Islet precursor cell (in vitro differentiated cells): ENCODE results near the gene TNFRSF25.

Experiments used
- DNase-seq: peaks from one replicate; pipeline ENCODE4 v3.0.0-alpha.2; 2018

Gene TNFRSF25

GRCh38 chr1:6466023-6466422, at the start of gene TNFRSF25:
Gene TNFRSF25 (minus strand): TSS chr1:6466173. CDS start chr1:6466107, 66 bp downstream.
- no peak for DNase-seq

GRCh38 chr1:6515771-6516170, 49.8 kb upstream of the TNFRSF25 start:
- DNase-seq = peak; percentile 82

- peak; percentile 90 for DNase-seq
These were observed 47.4 kb upstream of the TNFRSF25 start for GRCh38 chr1:6513320-6513801.

- DNase-seq = peak; percentile 55
These were observed 46.9 kb upstream of the TNFRSF25 start for GRCh38 chr1:6512908-6513280.

- peak; percentile 61 for DNase-seq
These were observed 46.4 kb upstream of the TNFRSF25 start for GRCh38 chr1:6512245-6512907.

GRCh38 chr1:6511561-6512244, 45.7 kb upstream of the TNFRSF25 start:
- peak; percentile 50 for DNase-seq

GRCh38 chr1:6511056-6511455, 45.1 kb upstream of the TNFRSF25 start:
- no peak for DNase-seq

GRCh38 chr1:6510493-6510892, 44.5 kb upstream of the TNFRSF25 start:
- peak; percentile 42 for DNase-seq

- DNase-seq = peak; percentile 53
These were observed 43.9 kb upstream of the TNFRSF25 start for GRCh38 chr1:6509919-6510291.

- peak; percentile 50 for DNase-seq
These were observed 43.4 kb upstream of the TNFRSF25 start for GRCh38 chr1:6509220-6509918.

- no peak for DNase-seq
These were observed 42.8 kb upstream of the TNFRSF25 start for GRCh38 chr1:6508816-6509189.

- DNase-seq = peak; percentile 51
These were observed 42.3 kb upstream of the TNFRSF25 start for GRCh38 chr1:6508154-6508815.

- DNase-seq = peak; percentile 36
These were observed 41.5 kb upstream of the TNFRSF25 start for GRCh38 chr1:6507461-6507911.

- no peak for DNase-seq
These were observed 41.1 kb upstream of the TNFRSF25 start for GRCh38 chr1:6507037-6507428.

GRCh38 chr1:6506210-6507036, 40.5 kb upstream of the TNFRSF25 start:
- DNase-seq = no peak

GRCh38 chr1:6505367-6506209, 39.6 kb upstream of the TNFRSF25 start:
- no peak for DNase-seq

GRCh38 chr1:6504887-6505286, 38.9 kb upstream of the TNFRSF25 start:
- peak; percentile 52 for DNase-seq

GRCh38 chr1:6503884-6504602, 38.1 kb upstream of the TNFRSF25 start:
- no peak for DNase-seq

GRCh38 chr1:6502000-6502891, 36.3 kb upstream of the TNFRSF25 start:
- DNase-seq = peak; percentile 50
